Smooth muscle cell (in vitro differentiated cells): Measurements from ENCODE around the gene UHRF1. TPM values are rescaled to one million over a fixed set of nuclear protein-coding genes. Genes with fewer than 3 reads are reported as not detected.

Source experiments
- DNase-seq: peaks from one replicate; lab custom pipeline; 2025; ENCODE audit not compliant: unreplicated experiment; lab: John Stamatoyannopoulos, UW
- H2AFZ ChIP-seq: fragments of 200-600 bp; sonication (generic); 2 replicates; pipeline ENCODE4 v1.6.0; 2016; ENCODE audit warnings: antibody characterized with exemption, low read depth, mild to moderate bottlenecking
- H3F3A ChIP-seq: fragments of 200-600 bp; sonication (generic); 2 replicates; pipeline ENCODE4 v1.6.0; 2017; ENCODE audit warnings: antibody characterized with exemption, low read depth
- H3K27ac ChIP-seq: fragments of 200-600 bp; sonication (generic); 2 replicates; pipeline ENCODE4 v1.5.1; 2016; ENCODE audit warnings: low read depth, mild to moderate bottlenecking
- H3K27me3 ChIP-seq: fragments of 200-600 bp; sonication (generic); 2 replicates; pipeline ENCODE4 v1.6.1; 2016; ENCODE audit warnings: low read depth, mild to moderate bottlenecking
- H3K36me3 ChIP-seq: fragments of 200-600 bp; sonication (generic); 2 replicates; pipeline ENCODE4 v1.5.1; 2016; ENCODE audit warnings: low read depth
- H3K4me1 ChIP-seq: fragments of 200-600 bp; sonication (generic); 2 replicates; pipeline ENCODE4 v1.5.1; 2016; ENCODE audit warnings: low read depth
- H3K4me2 ChIP-seq: fragments of 200-600 bp; sonication (generic); 2 replicates; pipeline ENCODE4 v1.6.0; 2016; ENCODE audit warnings: mild to moderate bottlenecking
- H3K4me3 ChIP-seq: fragments of 200-600 bp; sonication (generic); 2 replicates; pipeline ENCODE4 v1.5.1; 2016; ENCODE audit warnings: mild to moderate bottlenecking
- H3K79me2 ChIP-seq: fragments of 200-600 bp; sonication (generic); 2 replicates; pipeline ENCODE4 v1.6.0; 2016; ENCODE audit warnings: low read depth, mild to moderate bottlenecking
- H3K9ac ChIP-seq: fragments of 200-600 bp; sonication (generic); 2 replicates; pipeline ENCODE4 v1.6.0; 2016; ENCODE audit warnings: low read depth
- H3K9me3 ChIP-seq: fragments of 200-600 bp; sonication (generic); replicated peaks from 2 replicates; pipeline ENCODE4 v1.5.1; 2016; ENCODE audit warnings: low read depth
- H4K20me1 ChIP-seq: fragments of 200-600 bp; sonication (generic); 2 replicates; pipeline ENCODE4 v1.6.0; 2016; ENCODE audit warnings: low read depth
- CTCF ChIP-seq: fragments of 200-600 bp; sonication (generic); IDR thresholded peaks from 2 replicates; pipeline ENCODE4 v1.5.1; 2017; ENCODE audit warnings: borderline replicate concordance, mild to moderate bottlenecking, antibody characterized with exemption; ENCODE audit not compliant: insufficient read depth, poor library complexity, severe bottlenecking
- WGBS: methylation state at CpG from one replicate; pipeline ENCODE4 v1.1.7; 2016; ENCODE audit warnings: low lambda C conversion rate; 5-methylcytosine and 5-hydroxymethylcytosine counted together
- polyA plus RNA-seq: library from polyadenylated mRNA; unstranded; fragments of >200 nt; fragmentation: Nextera tagmentation; extraction: Ambion mirVana; gene quantifications from 2 replicates; pipeline ENCODE4 v1.2.1, GENCODE V29; 2016
- total RNA-seq: library from RNA; depleted of rRNA; stranded (reverse); fragments of >200 nt; gene quantifications from 2 replicates; pipeline ENCODE4 v1.2.3, GENCODE V29; 2014

The UHRF1 gene
- total and polyA plus RNA-seq, 2 experiments from 2014 or later, result 11.3 to 27.2 TPM

- Histone ChIP-seq H3K4me2 (peak overlapping the region; percentile 68), H3K9ac (peak overlapping the region; percentile 71), H3K27me3 (no peaks in the 10 kb centered on the region), H3K36me3 (no peaks in the 10 kb centered on the region), H3K27ac (peak overlapping the region; percentile 83), H3K9me3 (no peaks in the 10 kb centered on the region), H3K79me2 (peaks cover 85% of the 10 kb centered on the region), H2AFZ (no peak overlapping the region), H4K20me1 (peaks cover 100% of the 10 kb centered on the region), H3F3A (peaks cover 31% of the 10 kb centered on the region), H3K4me3 (no peak overlapping the region), H3K4me1 (peaks cover 31% of the 10 kb centered on the region)
- peak; percentile 19 for DNase-seq
- TF ChIP-seq CTCF, result no peak
- WGBS, result 12% methylated on average over 13 of the region's 13 CpGs
These were observed 79.5 kb downstream of the UHRF1 start for GRCh38 chr19:4988770-4989251.

- 71% methylated on average over 7 of the region's 7 CpGs for WGBS
These were observed 81.0 kb downstream of the UHRF1 start for GRCh38 chr19:4990306-4990705.

GRCh38 chr19:4991538-4991937, 82.2 kb downstream of the UHRF1 start:
- H3K36me3 ChIP-seq, result no peaks in the 10 kb centered on the region
- WGBS, result 59% methylated on average over 9 of the region's 9 CpGs
- H3K9ac ChIP-seq, result no peak overlapping the region
- H3K4me3 ChIP-seq, result no peak overlapping the region
- H2AFZ ChIP-seq, result no peak overlapping the region
- H4K20me1 ChIP-seq, result peaks cover 100% of the 10 kb centered on the region
- no peak for TF ChIP-seq CTCF
- H3K79me2 ChIP-seq, result peaks cover 85% of the 10 kb centered on the region
- peaks cover 23% of the 10 kb centered on the region for H3K4me1 ChIP-seq
- no peaks in the 10 kb centered on the region for H3K27me3 ChIP-seq
- no peaks in the 10 kb centered on the region for H3K9me3 ChIP-seq
- peaks cover 30% of the 10 kb centered on the region for H3F3A ChIP-seq
- H3K27ac ChIP-seq, result peak overlapping the region; percentile 83
- no peak for DNase-seq
- peak overlapping the region; percentile 10 for H3K4me2 ChIP-seq

More at GRCh38 chr19:4990306-4990705, 81.0 kb downstream of the UHRF1 start:
- Histone ChIP-seq H3K79me2 (peaks cover 85% of the 10 kb centered on the region), H3K9me3 (no peaks in the 10 kb centered on the region), H3F3A (peaks cover 31% of the 10 kb centered on the region), H3K9ac (no peak overlapping the region), H3K27ac (peak overlapping the region; percentile 83), H3K27me3 (no peaks in the 10 kb centered on the region), H3K4me1 (peaks cover 31% of the 10 kb centered on the region), H2AFZ (no peak overlapping the region), H3K4me2 (no peak overlapping the region), H3K4me3 (no peak overlapping the region), H3K36me3 (no peaks in the 10 kb centered on the region), H4K20me1 (peaks cover 100% of the 10 kb centered on the region)
- TF ChIP-seq CTCF, result no peak
- no peak for DNase-seq
